H9 (cell line): ENCODE measurements around the gene OSBPL1A. TPM values are rescaled to one million over a fixed set of nuclear protein-coding genes. Genes with fewer than 3 reads are reported as not detected.

Source experiments
- DNase-seq: peaks from one replicate; pipeline ENCODE4 v3.0.0-alpha.2; 2017
- H2AFZ ChIP-seq: one replicate; pipeline ENCODE4 v1.6.1; 2013; ENCODE audit warnings: mild to moderate bottlenecking, low read length, control low read depth, moderate library complexity
- H2AK5ac ChIP-seq: 2 replicates; pipeline ENCODE4 v1.6.1; 2013; ENCODE audit warnings: low read length, control low read depth, mixed read lengths; ENCODE audit not compliant: insufficient read length
- H2BK120ac ChIP-seq: one replicate; pipeline ENCODE4 v1.6.1; 2013; ENCODE audit warnings: low read depth, mild to moderate bottlenecking, low read length, control low read depth, inconsistent platforms; ENCODE audit not compliant: poor library complexity, severe bottlenecking
- H2BK12ac ChIP-seq: 2 replicates; pipeline ENCODE4 v1.6.1; 2013; ENCODE audit warnings: low read length, control low read depth, mixed read lengths, low read depth; ENCODE audit not compliant: insufficient read length
- H2BK15ac ChIP-seq: 2 replicates; pipeline ENCODE4 v1.6.1; 2013; ENCODE audit warnings: low read depth, low read length, control low read depth
- H2BK20ac ChIP-seq: one replicate; pipeline ENCODE4 v1.6.1; 2013; ENCODE audit warnings: low read depth, mild to moderate bottlenecking, low read length, control low read depth, inconsistent platforms; ENCODE audit not compliant: poor library complexity, severe bottlenecking
- H2BK5ac ChIP-seq: 2 replicates; pipeline ENCODE4 v1.6.1; 2013; ENCODE audit warnings: low read length, control low read depth, mixed read lengths; ENCODE audit not compliant: insufficient read length
- H3K14ac ChIP-seq: 2 replicates; pipeline ENCODE4 v1.6.1; 2013; ENCODE audit warnings: low read length, control low read depth; ENCODE audit not compliant: insufficient read depth
- H3K18ac ChIP-seq: 2 replicates; pipeline ENCODE4 v1.6.1; 2013; ENCODE audit warnings: low read depth, mild to moderate bottlenecking, mixed read lengths, low read length, control low read depth; ENCODE audit not compliant: insufficient read length
- H3K23ac ChIP-seq: 2 replicates; pipeline ENCODE4 v1.6.1; 2013; ENCODE audit warnings: low read length, control low read depth, mixed read lengths, low read depth; ENCODE audit not compliant: insufficient read length
- H3K23me2 ChIP-seq: 2 replicates; pipeline ENCODE4 v1.6.1; 2013; ENCODE audit warnings: low read depth, mild to moderate bottlenecking, mixed read lengths, low read length, control low read depth; ENCODE audit not compliant: insufficient read length, poor library complexity, severe bottlenecking
- H3K27ac ChIP-seq: 2 replicates; pipeline ENCODE4 v1.5.1; 2013; ENCODE audit warnings: low read length, control low read depth, mixed read lengths, low read depth; ENCODE audit not compliant: insufficient read length
- H3K27me3 ChIP-seq: 2 replicates; pipeline ENCODE4 v1.6.1; 2013; ENCODE audit warnings: low read length, control low read depth, inconsistent platforms; ENCODE audit not compliant: insufficient read depth
- H3K4ac ChIP-seq: 2 replicates; pipeline ENCODE4 v1.6.1; 2013; ENCODE audit warnings: low read depth, mild to moderate bottlenecking, control low read depth, inconsistent platforms, low read length, moderate library complexity
- H3K4me1 ChIP-seq: 2 replicates; pipeline ENCODE4 v1.6.1; 2013; ENCODE audit warnings: low read length, control low read depth, inconsistent platforms; ENCODE audit not compliant: insufficient read depth
- H3K4me2 ChIP-seq: 2 replicates; pipeline ENCODE4 v1.6.1; 2013; ENCODE audit warnings: low read length, control low read depth, mixed read lengths; ENCODE audit not compliant: insufficient read length, insufficient read depth
- H3K56ac ChIP-seq: 2 replicates; pipeline ENCODE4 v1.6.1; 2013; ENCODE audit warnings: low read depth, mild to moderate bottlenecking, mixed read lengths, low read length, control low read depth; ENCODE audit not compliant: insufficient read length
- H3K79me1 ChIP-seq: 2 replicates; pipeline ENCODE4 v1.6.1; 2013; ENCODE audit warnings: low read depth, mild to moderate bottlenecking, moderate library complexity, low read length, control low read depth, inconsistent platforms; ENCODE audit not compliant: insufficient read depth, poor library complexity, severe bottlenecking
- H3K79me2 ChIP-seq: 2 replicates; pipeline ENCODE4 v1.6.1; 2013; ENCODE audit warnings: low read length, control low read depth, inconsistent platforms; ENCODE audit not compliant: insufficient read depth
- H3K9ac ChIP-seq: 2 replicates; pipeline ENCODE4 v1.6.1; 2013; ENCODE audit warnings: low read length, control low read depth, mixed read lengths; ENCODE audit not compliant: insufficient read length; ENCODE audit errors: extremely low read depth
- H3K9me3 ChIP-seq: one replicate; pipeline ENCODE4 v1.6.1; 2013; ENCODE audit warnings: low read depth, low read length, inconsistent platforms; ENCODE audit not compliant: control insufficient read depth
- H3T11ph ChIP-seq: one replicate; pipeline ENCODE4 v1.6.1; 2013; ENCODE audit warnings: mild to moderate bottlenecking, low read length, control low read depth, inconsistent platforms
- H4K20me1 ChIP-seq: one replicate; pipeline ENCODE4 v1.6.1; 2013; ENCODE audit not compliant: control insufficient read depth, insufficient read length, insufficient read depth
- H4K5ac ChIP-seq: 2 replicates; pipeline ENCODE4 v1.6.1; 2013; ENCODE audit warnings: low read depth, mild to moderate bottlenecking, mixed read lengths, low read length, control low read depth; ENCODE audit not compliant: insufficient read length
- H4K8ac ChIP-seq: replicated peaks from 2 replicates; pipeline ENCODE4 v1.6.1; 2013; ENCODE audit warnings: low read length, control low read depth, mixed read lengths, low read depth; ENCODE audit not compliant: insufficient read length
- H4K91ac ChIP-seq: 2 replicates; pipeline ENCODE4 v1.6.1; 2013; ENCODE audit warnings: low read depth, mild to moderate bottlenecking, moderate library complexity, mixed read lengths, low read length, control low read depth; ENCODE audit not compliant: insufficient read length
- H3K27ac Mint-ChIP-seq, 3 experiments: 2 replicates in 2 of 3; 3 replicates in 1 of 3; pipeline ENCODE4 v1.8.0; 2020 to 2021; ENCODE audit warnings: mixed read lengths in 3 of 3, mild to moderate bottlenecking in 1 of 3, moderate library complexity in 1 of 3
- H3K27me3 Mint-ChIP-seq: 2 replicates; pipeline ENCODE4 v1.8.0; 2021; ENCODE audit warnings: low read depth, mild to moderate bottlenecking, moderate library complexity, mixed read lengths
- H3K36me3 Mint-ChIP-seq, 3 experiments: 2 replicates in 2 of 3; 3 replicates in 1 of 3; pipeline ENCODE4 v1.8.0; 2020 to 2021; ENCODE audit warnings: low read depth in 3 of 3, mixed read lengths in 3 of 3; ENCODE audit not compliant: insufficient read depth in 1 of 3
- H3K4me1 Mint-ChIP-seq, 2 experiments: 2 replicates each; pipeline ENCODE4 v1.8.0; 2020; ENCODE audit warnings: mixed read lengths in 2 of 2
- H3K4me3 Mint-ChIP-seq, 2 experiments: 2 replicates in 1 of 2; 3 replicates in 1 of 2; pipeline ENCODE4 v1.8.0; 2020 to 2021; ENCODE audit warnings: mild to moderate bottlenecking in 2 of 2, mixed read lengths in 2 of 2, moderate library complexity in 1 of 2
- H3K9me3 Mint-ChIP-seq, 2 experiments: 2 replicates in 1 of 2; 3 replicates in 1 of 2; pipeline ENCODE4 v1.8.0; 2020; ENCODE audit warnings: mild to moderate bottlenecking in 2 of 2, mixed read lengths in 2 of 2, moderate library complexity in 1 of 2
- WGBS: extraction: QIAGEN DNeasy Blood & Tissue Kit; methylation state at CpG from one replicate; pipeline ENCODE4 v1.1.7; 2013; ENCODE audit warnings: missing lambda C conversion rate, low lambda C conversion rate, mixed read lengths; ENCODE audit not compliant: insufficient read length; ENCODE audit errors: extremely low coverage; 5-methylcytosine and 5-hydroxymethylcytosine counted together
- total RNA-seq: library from RNA; stranded (reverse); gene quantifications from 2 replicates; pipeline ENCODE4 v1.2.1, GENCODE V29; 2021
- TF ChIP-seq, protein P1 (sequence below): fragments of 200-600 bp; sonication (generic); conservative IDR thresholded peaks from 3 replicates; pipeline ENCODE4 v1.8.0; 2021; ENCODE audit warnings: antibody characterized with exemption, mild to moderate bottlenecking

Gene OSBPL1A
- total RNA-seq, 1 experiment from 2014 or later = 33.9 TPM

DNA sequence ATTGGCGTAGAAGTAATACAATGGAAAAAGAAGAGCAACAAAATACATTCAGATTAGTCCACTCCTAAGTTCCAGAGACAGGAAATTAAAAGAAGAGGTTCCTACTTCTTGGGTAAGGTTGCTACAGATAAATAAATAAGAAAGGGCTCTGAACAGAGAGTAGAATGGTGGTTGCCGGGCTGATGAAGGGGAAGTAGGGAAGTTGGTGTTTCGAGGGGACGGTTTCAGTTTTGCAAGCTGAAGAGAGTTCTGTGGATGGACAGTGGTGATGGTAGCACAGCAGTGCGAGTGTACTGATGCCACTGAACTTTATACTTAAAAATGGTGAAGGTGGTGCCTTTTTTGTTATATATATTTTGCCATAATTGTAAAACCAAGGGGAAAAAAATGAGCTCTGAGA, 210.6 kb downstream of the OSBPL1A start:
- Histone ChIP-seq H3K9ac (no peak overlapping the region), H3K27ac (no peak overlapping the region), H2AK5ac (no peak overlapping the region), H2AFZ (no peak overlapping the region), H3T11ph (no peak overlapping the region), H2BK5ac (no peak overlapping the region), H3K27me3 (no peaks in the 10 kb centered on the region), H3K79me2 (no peaks in the 10 kb centered on the region), H3K23ac (no peak overlapping the region), H3K56ac (no peak overlapping the region), H3K18ac (no peak overlapping the region), H2BK120ac (no peak overlapping the region), H3K4me1 (no peaks in the 10 kb centered on the region; the same call in 1 of the 2 replicates), H3K4me2 (no peak overlapping the region), H3K23me2 (no peaks in the 10 kb centered on the region), H3K79me1 (no peaks in the 10 kb centered on the region), H2BK20ac (no peak overlapping the region), H4K20me1 (no peaks in the 10 kb centered on the region), H4K8ac (no peak overlapping the region), H3K9me3 (no peaks in the 10 kb centered on the region), H2BK15ac (no peak overlapping the region), H4K5ac (no peak overlapping the region), H2BK12ac (no peak overlapping the region), H4K91ac (no peak overlapping the region), H3K4ac (no peak overlapping the region), H3K14ac (no peak overlapping the region)
- H3K36me3 Mint-ChIP-seq = no peaks in the 10 kb centered on the region
- no peaks in the 10 kb centered on the region for H3K9me3 Mint-ChIP-seq
- H3K27ac Mint-ChIP-seq = peak overlapping the region in 2 of 3 experiments; percentile 9 to 17; a peak in 5 of 7 replicates
- no peak overlapping the region for H3K4me3 Mint-ChIP-seq
- WGBS = no CpG with 5 or more reads among the region's 5 CpGs
- peaks cover 24 to 26% of the 10 kb centered on the region in 2 experiments for H3K4me1 Mint-ChIP-seq
- no peaks in the 10 kb centered on the region for H3K27me3 Mint-ChIP-seq
- TF ChIP-seq, protein P1, sequence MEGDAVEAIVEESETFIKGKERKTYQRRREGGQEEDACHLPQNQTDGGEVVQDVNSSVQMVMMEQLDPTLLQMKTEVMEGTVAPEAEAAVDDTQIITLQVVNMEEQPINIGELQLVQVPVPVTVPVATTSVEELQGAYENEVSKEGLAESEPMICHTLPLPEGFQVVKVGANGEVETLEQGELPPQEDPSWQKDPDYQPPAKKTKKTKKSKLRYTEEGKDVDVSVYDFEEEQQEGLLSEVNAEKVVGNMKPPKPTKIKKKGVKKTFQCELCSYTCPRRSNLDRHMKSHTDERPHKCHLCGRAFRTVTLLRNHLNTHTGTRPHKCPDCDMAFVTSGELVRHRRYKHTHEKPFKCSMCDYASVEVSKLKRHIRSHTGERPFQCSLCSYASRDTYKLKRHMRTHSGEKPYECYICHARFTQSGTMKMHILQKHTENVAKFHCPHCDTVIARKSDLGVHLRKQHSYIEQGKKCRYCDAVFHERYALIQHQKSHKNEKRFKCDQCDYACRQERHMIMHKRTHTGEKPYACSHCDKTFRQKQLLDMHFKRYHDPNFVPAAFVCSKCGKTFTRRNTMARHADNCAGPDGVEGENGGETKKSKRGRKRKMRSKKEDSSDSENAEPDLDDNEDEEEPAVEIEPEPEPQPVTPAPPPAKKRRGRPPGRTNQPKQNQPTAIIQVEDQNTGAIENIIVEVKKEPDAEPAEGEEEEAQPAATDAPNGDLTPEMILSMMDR = no peak
- DNase-seq = no peak
